ENCODE measurements around the gene MAP3K15. TPM values are rescaled to one million over a fixed set of nuclear protein-coding genes. Genes with fewer than 3 reads are reported as not detected.
A peak's percentile ranks its signal among the peaks of the same experiment; 100 is the strongest.

The MAP3K15 gene
- total RNA-seq, 1 donor from 2014 or later = 2.1 TPM

- Histone ChIP-seq H3K4me2 (ENCODE audit: low read length) (peak overlapping the region; percentile 83), H3K4me1 (ENCODE audit: insufficient read depth, low read length) (peaks cover 3% of the 10 kb centered on the region), H3K27me3 (ENCODE audit: insufficient read depth, low read length) (no peaks in the 10 kb centered on the region), H4K20me1 (ENCODE audit: insufficient read depth, low read length) (peaks cover 21% of the 10 kb centered on the region), H3K27ac (ENCODE audit: low read depth, low read length) (peak overlapping the region; percentile 36), H3K79me2 (ENCODE audit: insufficient read depth, low read length) (peaks cover 43% of the 10 kb centered on the region), H3K9me3 (ENCODE audit: insufficient read depth, low read depth, low read length) (no peaks in the 10 kb centered on the region), H3K4me3 (ENCODE audit: insufficient read depth, low read depth, low read length) (peak overlapping the region; percentile 73), H3K9ac (ENCODE audit: low read length) (peak overlapping the region; percentile 52), H2AFZ (ENCODE audit: low read depth, low read length) (peak overlapping the region; percentile 79), H3K36me3 (ENCODE audit: insufficient read depth, low read length) (no peaks in the 10 kb centered on the region)
- Mint-ChIP-seq H3K36me3 (ENCODE audit: low read depth, unreplicated experiment) (no peaks in the 10 kb centered on the region), H3K27ac (ENCODE audit: unreplicated experiment) (no peak overlapping the region), H3K9me3 (ENCODE audit: unreplicated experiment) (no peaks in the 10 kb centered on the region), H3K4me1 (ENCODE audit: low read depth, unreplicated experiment) (peaks cover 6% of the 10 kb centered on the region), H3K27me3 (ENCODE audit: low read depth, unreplicated experiment) (no peaks in the 10 kb centered on the region), H3K4me3 (ENCODE audit: unreplicated experiment) (peak overlapping the region; percentile 87)
- TF ChIP-seq CTCF (IDR thresholded peaks at IDR 0.05; ENCODE audit: insufficient read depth, low read depth, low read length) (no peak), EZH2 (IDR thresholded peaks at IDR 0.05; ENCODE audit: insufficient read depth, low read length) (no peak)
- DNase-seq (ENCODE audit: low read depth) (no peak), FAIRE-seq (no peak)
Measured at GRCh38 chrX:19343085-19343534, 172.2 kb downstream of the MAP3K15 start.

- Mint-ChIP-seq H3K4me3 (ENCODE audit: unreplicated experiment) (no peak overlapping the region), H3K36me3 (ENCODE audit: low read depth, unreplicated experiment) (no peaks in the 10 kb centered on the region), H3K9me3 (ENCODE audit: unreplicated experiment) (no peaks in the 10 kb centered on the region), H3K27ac (ENCODE audit: unreplicated experiment) (no peak overlapping the region), H3K4me1 (ENCODE audit: low read depth, unreplicated experiment) (peaks cover 6% of the 10 kb centered on the region), H3K27me3 (ENCODE audit: low read depth, unreplicated experiment) (no peaks in the 10 kb centered on the region)
- no peaks in the 10 kb centered on the region for H3K9me3 ChIP-seq (ENCODE audit: insufficient read depth, low read depth, low read length)
- FAIRE-seq (peak; percentile 78), DNase-seq (ENCODE audit: low read depth) (no peak)
- TF ChIP-seq CTCF (IDR thresholded peaks at IDR 0.05; ENCODE audit: insufficient read depth, low read depth, low read length) = no peak
- no peak for TF ChIP-seq EZH2 (IDR thresholded peaks at IDR 0.05; ENCODE audit: insufficient read depth, low read length)
- H3K27me3 ChIP-seq (ENCODE audit: insufficient read depth, low read length) = no peaks in the 10 kb centered on the region
- no peak overlapping the region for H3K27ac ChIP-seq (ENCODE audit: low read depth, low read length)
- peaks cover 3% of the 10 kb centered on the region for H3K4me1 ChIP-seq (ENCODE audit: insufficient read depth, low read length)
- H3K36me3 ChIP-seq (ENCODE audit: insufficient read depth, low read length) = no peaks in the 10 kb centered on the region
- peak overlapping the region; percentile 83 for H3K4me2 ChIP-seq (ENCODE audit: low read length)
- H3K79me2 ChIP-seq (ENCODE audit: insufficient read depth, low read length) = peaks cover 36% of the 10 kb centered on the region
- peak overlapping the region; percentile 79 for H2AFZ ChIP-seq (ENCODE audit: low read depth, low read length)
- H3K9ac ChIP-seq (ENCODE audit: low read length) = no peak overlapping the region
- H4K20me1 ChIP-seq (ENCODE audit: insufficient read depth, low read length) = peaks cover 16% of the 10 kb centered on the region
- no peak overlapping the region for H3K4me3 ChIP-seq (ENCODE audit: insufficient read depth, low read depth, low read length)
Measured at GRCh38 chrX:19342331-19342906, 172.9 kb downstream of the MAP3K15 start.

- Histone ChIP-seq H3K9ac (ENCODE audit: low read length) (no peak overlapping the region), H3K27ac (ENCODE audit: low read depth, low read length) (no peak overlapping the region), H3K79me2 (ENCODE audit: insufficient read depth, low read length) (no peaks in the 10 kb centered on the region), H3K4me3 (ENCODE audit: insufficient read depth, low read depth, low read length) (no peak overlapping the region), H3K4me1 (ENCODE audit: insufficient read depth, low read length) (no peaks in the 10 kb centered on the region), H2AFZ (ENCODE audit: low read depth, low read length) (no peak overlapping the region), H3K9me3 (ENCODE audit: insufficient read depth, low read depth, low read length) (no peaks in the 10 kb centered on the region), H3K36me3 (ENCODE audit: insufficient read depth, low read length) (no peaks in the 10 kb centered on the region), H4K20me1 (ENCODE audit: insufficient read depth, low read length) (no peaks in the 10 kb centered on the region), H3K4me2 (ENCODE audit: low read length) (no peak overlapping the region), H3K27me3 (ENCODE audit: insufficient read depth, low read length) (no peaks in the 10 kb centered on the region)
- Mint-ChIP-seq H3K27me3 (ENCODE audit: low read depth, unreplicated experiment) (no peaks in the 10 kb centered on the region), H3K4me3 (ENCODE audit: unreplicated experiment) (no peak overlapping the region), H3K27ac (ENCODE audit: unreplicated experiment) (no peak overlapping the region), H3K9me3 (ENCODE audit: unreplicated experiment) (no peaks in the 10 kb centered on the region), H3K4me1 (ENCODE audit: low read depth, unreplicated experiment) (no peaks in the 10 kb centered on the region), H3K36me3 (ENCODE audit: low read depth, unreplicated experiment) (no peaks in the 10 kb centered on the region)
- DNase-seq (ENCODE audit: low read depth) (no peak), FAIRE-seq (no peak)
- no peak for TF ChIP-seq EZH2 (IDR thresholded peaks at IDR 0.05; ENCODE audit: insufficient read depth, low read length)
- peak; percentile 28 for TF ChIP-seq CTCF (IDR thresholded peaks at IDR 0.05; ENCODE audit: insufficient read depth, low read depth, low read length)
Measured at GRCh38 chrX:19334945-19335626, 180.2 kb downstream of the MAP3K15 start.
